ENCODE data around the gene ARHGAP10. TPM values are rescaled to one million over a fixed set of nuclear protein-coding genes. Genes with fewer than 3 reads are reported as not detected.

Gene ARHGAP10
- total RNA-seq, 1 experiment from 2014 or later: 9.0 TPM

GRCh38 chr4:148060264-148061140 is 328.6 kb downstream of the ARHGAP10 start:
- H3K9me3 ChIP-seq (ENCODE audit: low read length): no peaks in the 10 kb centered on the region
- no peaks in the 10 kb centered on the region for H4K20me1 ChIP-seq (ENCODE audit: low read length)
- no peaks in the 10 kb centered on the region for H3F3A ChIP-seq (ENCODE audit: low read length, unreplicated experiment)
- no peaks in the 10 kb centered on the region for H3K4me1 ChIP-seq (ENCODE audit: insufficient read depth, low read length)
- no peak overlapping the region for H3K4me2 ChIP-seq (ENCODE audit: low read length)
- no peak for ATAC-seq
- H3K27me3 ChIP-seq (ENCODE audit: low read length): no peaks in the 10 kb centered on the region
- H3K4me3 ChIP-seq (ENCODE audit: low read length): no peak overlapping the region
- DNase-seq: no peak
- intact Hi-C loops (cut with micrococcal nuclease): no loop called here
- POLR2A ChIA-PET (ENCODE audit: unreplicated experiment): no interaction called here
- CTCF ChIA-PET: interaction anchor here (0.6 kb wide), 1 partner anchor 1497 kb away, joined by 3 read pairs; no protein-coding TSS in a partner anchor
- no peaks in the 10 kb centered on the region for H3K36me3 ChIP-seq (ENCODE audit: low read depth, low read length)
- no peak for TF ChIP-seq CTCF (conservative IDR thresholded peaks at IDR 0.05; ENCODE audit: low read depth, low read length)
- no peak for TF ChIP-seq EZH2 (IDR thresholded peaks at IDR 0.05; ENCODE audit: low read length, unreplicated experiment)
- no peak overlapping the region for H2AFZ ChIP-seq (ENCODE audit: low read length)
- no peak overlapping the region for H3K27ac ChIP-seq (ENCODE audit: low read length)
- no peaks in the 10 kb centered on the region for H3K79me2 ChIP-seq (ENCODE audit: low read length)
- no peaks in the 10 kb centered on the region for H3K9me2 ChIP-seq (replicated peaks; ENCODE audit: low read length)
- BruUV-seq (replicated peaks): no TSS peak
- no peak overlapping the region for H3K9ac ChIP-seq (ENCODE audit: low read length)

- DNase-seq (no peak), ATAC-seq (no peak)
- Histone ChIP-seq H3K9me2 (replicated peaks; ENCODE audit: low read length) (no peaks in the 10 kb centered on the region), H3K4me2 (ENCODE audit: low read length) (no peak overlapping the region), H3K4me3 (ENCODE audit: low read length) (no peak overlapping the region), H3K36me3 (ENCODE audit: low read depth, low read length) (no peaks in the 10 kb centered on the region), H3K4me1 (ENCODE audit: insufficient read depth, low read length) (no peaks in the 10 kb centered on the region), H2AFZ (ENCODE audit: low read length) (no peak overlapping the region), H3K79me2 (ENCODE audit: low read length) (no peaks in the 10 kb centered on the region), H3F3A (ENCODE audit: low read length, unreplicated experiment) (no peaks in the 10 kb centered on the region), H3K27ac (ENCODE audit: low read length) (no peak overlapping the region), H3K9me3 (ENCODE audit: low read length) (no peaks in the 10 kb centered on the region), H3K9ac (ENCODE audit: low read length) (no peak overlapping the region), H3K27me3 (ENCODE audit: low read length) (no peaks in the 10 kb centered on the region), H4K20me1 (ENCODE audit: low read length) (no peaks in the 10 kb centered on the region)
- ChIA-PET POLR2A (ENCODE audit: unreplicated experiment) (no interaction called here), CTCF (no interaction called here)
- BruUV-seq (replicated peaks): no TSS peak
- TF ChIP-seq CTCF (conservative IDR thresholded peaks at IDR 0.05; ENCODE audit: low read depth, low read length): no peak
- intact Hi-C loops (cut with micrococcal nuclease): no loop called here
Measured at GRCh38 chr4:148061141-148061481, 329.2 kb downstream of the ARHGAP10 start.

GRCh38 chr4:148061795-148062194 is 329.9 kb downstream of the ARHGAP10 start:
- DNase-seq: no peak
- no peaks in the 10 kb centered on the region for H3K9me3 ChIP-seq (ENCODE audit: low read length)
- H3K4me1 ChIP-seq (ENCODE audit: insufficient read depth, low read length): no peaks in the 10 kb centered on the region
- no peaks in the 10 kb centered on the region for H3K9me2 ChIP-seq (replicated peaks; ENCODE audit: low read length)
- ChIA-PET POLR2A (ENCODE audit: unreplicated experiment) (no interaction called here), CTCF (no interaction called here)
- no peaks in the 10 kb centered on the region for H3K36me3 ChIP-seq (ENCODE audit: low read depth, low read length)
- no peak overlapping the region for H2AFZ ChIP-seq (ENCODE audit: low read length)
- H3K9ac ChIP-seq (ENCODE audit: low read length): no peak overlapping the region
- BruUV-seq (replicated peaks): no TSS peak
- H3K27ac ChIP-seq (ENCODE audit: low read length): no peak overlapping the region
- intact Hi-C loops (cut with micrococcal nuclease): no loop called here
- no peak overlapping the region for H3K4me2 ChIP-seq (ENCODE audit: low read length)
- H3K79me2 ChIP-seq (ENCODE audit: low read length): no peaks in the 10 kb centered on the region
- H3K27me3 ChIP-seq (ENCODE audit: low read length): no peaks in the 10 kb centered on the region
- no peaks in the 10 kb centered on the region for H3F3A ChIP-seq (ENCODE audit: low read length, unreplicated experiment)
- no peak overlapping the region for H3K4me3 ChIP-seq (ENCODE audit: low read length)
- TF ChIP-seq CTCF (conservative IDR thresholded peaks at IDR 0.05; ENCODE audit: low read depth, low read length) (no peak), EZH2 (IDR thresholded peaks at IDR 0.05; ENCODE audit: low read length, unreplicated experiment) (no peak), EZH2phosphoT487 (IDR thresholded peaks at IDR 0.05; ENCODE audit: borderline replicate concordance, low read length) (no peak)
- ATAC-seq: no peak
- H4K20me1 ChIP-seq (ENCODE audit: low read length): no peaks in the 10 kb centered on the region
